Activated naive CD4-positive, alpha-beta T cell treated with Interleukin-2 at 50 U/mL for 16 hours (primary cell): ENCODE results near the gene QSER1.
"Not testable (repeated sequence)": the region's sequence is repeated elsewhere in the genome, so short reads cannot be mapped to it uniquely, and the experiment has no call there.

Experiments
- DNase-seq: peaks from one replicate; pipeline ENCODE4 v3.0.0-alpha.2; 2020

Gene QSER1

GRCh38 chr11:33006010-33006409 lies 113.4 kb downstream of the QSER1 start:
- DNase-seq, result no peak

DNA sequence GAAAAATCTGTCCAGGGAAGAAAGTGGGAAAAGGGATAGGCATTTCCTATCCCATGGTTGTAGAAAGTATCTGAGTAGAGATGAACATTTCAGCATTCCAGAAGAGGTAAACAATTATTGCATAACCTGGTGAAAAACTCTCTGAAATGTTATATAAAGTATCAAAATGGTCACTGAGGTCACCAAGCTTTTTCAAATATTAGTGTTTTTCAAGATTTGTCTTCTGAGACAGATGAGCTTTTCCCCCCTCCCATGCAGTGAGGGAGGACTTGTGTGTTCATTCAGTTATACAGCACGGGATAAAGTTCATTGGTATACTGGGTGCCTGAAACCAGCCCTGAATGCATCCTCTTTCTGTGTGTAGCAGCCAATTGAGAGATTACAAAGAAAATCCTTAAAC lies 121.1 kb downstream of the QSER1 start:
- DNase-seq, result no peak

DNA sequence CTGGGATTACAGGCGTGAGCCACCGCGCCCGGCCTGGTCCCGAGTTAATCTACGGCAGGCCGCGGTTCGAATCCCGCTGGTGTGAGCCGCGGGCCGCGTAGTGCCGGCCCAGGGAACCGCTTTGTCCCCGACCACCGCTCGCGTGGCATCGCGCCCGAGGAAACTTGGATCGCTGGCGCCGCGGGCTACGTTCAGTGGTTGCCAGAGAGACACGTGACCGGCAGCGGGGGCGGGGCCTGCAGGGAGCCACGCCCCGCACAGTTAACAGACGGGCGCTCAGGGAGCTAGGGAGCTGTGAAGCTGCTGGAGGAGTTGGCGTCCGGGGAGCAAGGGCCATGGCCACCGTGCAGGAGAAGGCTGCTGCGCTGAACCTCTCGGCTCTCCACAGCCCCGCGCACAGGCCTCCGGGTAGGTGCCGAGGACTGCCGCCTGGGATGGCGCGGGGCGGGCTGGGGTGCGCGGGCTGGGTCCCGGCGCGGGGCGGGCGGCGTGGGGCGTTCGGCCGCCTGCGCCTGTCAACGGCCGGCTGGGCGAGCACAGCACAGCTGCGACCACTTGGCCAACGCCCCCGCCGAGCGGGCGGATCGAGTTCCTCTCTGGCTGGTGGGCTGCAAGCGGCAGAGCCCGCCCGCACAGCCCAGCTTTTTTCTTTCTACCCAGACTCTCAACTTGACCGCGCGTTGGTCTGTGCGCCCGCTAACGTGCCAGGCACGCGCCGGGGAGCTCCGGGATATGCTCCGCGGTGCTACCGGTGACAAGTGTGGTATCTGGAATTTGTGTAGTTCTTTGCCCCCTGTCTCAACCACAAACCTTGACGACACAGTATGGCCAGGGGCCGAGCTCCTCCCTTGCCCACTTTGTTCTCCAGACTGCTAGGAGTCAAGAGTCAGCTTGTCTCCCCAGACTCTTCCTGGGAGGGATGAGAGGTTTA lies 123.3 kb downstream of the QSER1 start, which contains the start of gene DEPDC7:
Gene DEPDC7, plus strand, starts transcription at position 258 of the 931 bp plus-strand sequence. Its CDS starts 78 bp downstream, at position 336.
- DNase-seq, result peak; percentile 75

GRCh38 chr11:33016654-33017053 lies 124.0 kb downstream of the QSER1 start:
- no peak for DNase-seq

DNA sequence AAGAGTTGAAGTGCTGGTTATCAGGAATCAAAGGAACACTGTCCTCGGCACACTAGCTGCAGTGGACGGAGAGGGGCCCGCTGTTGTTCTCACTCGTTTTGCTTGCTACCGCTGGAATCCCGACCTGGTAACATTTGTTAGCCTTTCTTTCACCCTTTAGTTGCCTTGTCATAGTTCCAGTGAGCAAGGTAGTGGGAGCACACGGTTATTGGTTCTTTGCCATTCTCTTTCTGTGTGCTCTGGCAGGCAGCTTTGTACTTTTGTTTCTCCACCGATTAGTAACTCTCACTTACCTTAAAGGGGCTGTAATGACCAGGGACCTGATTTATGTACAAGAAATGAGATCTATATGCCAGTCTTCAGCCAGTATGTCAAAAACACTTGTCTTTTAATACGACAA lies 124.9 kb downstream of the QSER1 start:
- DNase-seq, result no peak

DNA sequence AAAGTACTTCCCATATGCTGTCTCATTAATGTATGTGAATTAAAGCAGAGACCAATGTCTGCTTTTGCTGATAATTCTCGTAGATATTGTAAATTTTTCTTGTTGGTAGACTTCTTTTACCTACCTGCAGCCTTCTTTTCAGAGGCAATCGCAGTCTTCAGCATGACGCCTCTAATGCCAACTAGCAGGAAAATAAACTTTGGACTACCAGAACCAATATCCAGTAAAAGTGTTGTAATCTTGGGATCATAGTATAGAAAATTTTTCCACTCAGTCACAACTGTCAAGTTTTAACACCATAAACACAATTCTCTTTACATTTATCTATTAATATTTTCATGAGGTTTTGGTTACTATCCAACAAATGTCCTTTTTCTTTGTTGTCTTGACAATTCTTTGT lies 125.4 kb downstream of the QSER1 start:
- no peak for DNase-seq

DNA sequence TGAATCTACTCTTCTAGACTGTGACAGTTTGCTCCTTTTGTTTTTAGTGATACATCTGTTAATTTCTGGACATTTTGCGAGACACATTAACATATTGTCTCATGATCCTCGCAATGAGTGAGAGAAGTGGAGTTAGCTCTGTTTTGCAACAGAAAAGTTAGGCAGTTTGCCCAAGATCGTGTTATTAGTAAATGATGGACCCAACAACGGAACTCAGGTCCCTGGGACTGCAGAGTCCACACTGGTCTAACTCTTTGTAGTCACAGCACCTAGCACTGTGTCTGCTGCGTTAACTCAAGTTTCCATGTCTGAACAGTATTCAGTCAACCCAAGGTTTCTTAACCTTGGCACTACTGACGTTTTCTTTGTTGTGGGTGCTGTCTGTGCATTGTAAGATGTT lies 126.2 kb downstream of the QSER1 start:
- DNase-seq, result no peak

DNA sequence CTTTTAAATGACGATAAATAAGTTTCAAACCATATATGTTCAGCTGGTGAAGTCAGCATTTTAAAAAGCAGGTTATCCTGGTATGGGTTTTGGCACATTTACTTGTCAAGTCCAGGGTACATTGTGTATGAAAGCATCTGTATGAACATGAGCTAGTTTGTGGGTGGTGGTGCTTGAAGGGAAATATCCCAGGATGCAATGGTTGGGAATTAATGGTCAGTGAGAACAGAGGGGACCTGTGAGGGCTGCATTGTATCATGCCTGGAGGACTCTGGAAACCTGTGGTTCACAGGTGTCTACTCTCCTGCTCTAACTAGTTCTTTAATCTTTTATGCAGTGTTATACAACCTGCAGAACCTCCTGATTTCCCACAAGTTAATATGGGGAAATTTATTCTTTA lies 128.9 kb downstream of the QSER1 start:
- no peak for DNase-seq

DNA sequence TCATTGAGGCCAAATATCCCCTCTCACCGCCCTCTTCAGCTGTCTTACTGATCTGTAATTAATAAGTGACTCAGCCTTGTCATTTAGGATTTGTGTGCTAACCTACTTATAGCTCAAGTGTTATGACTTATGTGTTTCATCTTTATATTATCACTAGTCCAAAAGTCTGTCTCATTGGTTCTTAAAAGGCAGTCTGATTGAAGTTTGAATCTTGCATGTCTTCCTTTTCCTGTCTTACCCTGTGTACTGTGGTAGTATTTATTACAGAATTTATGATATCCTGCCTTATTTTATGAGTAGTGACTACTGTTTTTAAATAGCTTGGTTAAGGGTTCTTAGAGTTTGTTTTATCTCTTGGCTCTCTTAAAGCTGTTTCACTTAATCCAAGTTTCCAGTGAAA lies 129.3 kb downstream of the QSER1 start:
- DNase-seq, result no peak

DNA sequence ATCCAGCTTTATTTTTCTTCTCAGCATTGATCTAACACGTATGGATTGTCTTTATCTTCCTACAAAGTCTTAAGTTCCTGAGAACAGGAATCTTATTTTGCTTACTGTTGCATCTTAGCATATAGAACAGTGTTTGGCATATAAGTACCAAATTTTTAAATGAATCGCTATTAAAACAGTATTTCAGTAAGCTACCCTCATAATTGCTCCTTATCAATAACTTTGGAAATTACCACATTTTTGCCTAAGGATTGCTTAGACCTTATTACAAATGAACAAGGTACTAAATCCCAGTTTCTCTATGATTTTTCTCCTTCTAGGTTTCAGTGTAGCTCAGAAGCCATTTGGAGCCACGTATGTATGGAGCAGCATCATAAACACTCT lies 132.7 kb downstream of the QSER1 start:
- no peak for DNase-seq

GRCh38 chr11:33027233-33027632 lies 134.6 kb downstream of the QSER1 start:
- no peak for DNase-seq

DNA sequence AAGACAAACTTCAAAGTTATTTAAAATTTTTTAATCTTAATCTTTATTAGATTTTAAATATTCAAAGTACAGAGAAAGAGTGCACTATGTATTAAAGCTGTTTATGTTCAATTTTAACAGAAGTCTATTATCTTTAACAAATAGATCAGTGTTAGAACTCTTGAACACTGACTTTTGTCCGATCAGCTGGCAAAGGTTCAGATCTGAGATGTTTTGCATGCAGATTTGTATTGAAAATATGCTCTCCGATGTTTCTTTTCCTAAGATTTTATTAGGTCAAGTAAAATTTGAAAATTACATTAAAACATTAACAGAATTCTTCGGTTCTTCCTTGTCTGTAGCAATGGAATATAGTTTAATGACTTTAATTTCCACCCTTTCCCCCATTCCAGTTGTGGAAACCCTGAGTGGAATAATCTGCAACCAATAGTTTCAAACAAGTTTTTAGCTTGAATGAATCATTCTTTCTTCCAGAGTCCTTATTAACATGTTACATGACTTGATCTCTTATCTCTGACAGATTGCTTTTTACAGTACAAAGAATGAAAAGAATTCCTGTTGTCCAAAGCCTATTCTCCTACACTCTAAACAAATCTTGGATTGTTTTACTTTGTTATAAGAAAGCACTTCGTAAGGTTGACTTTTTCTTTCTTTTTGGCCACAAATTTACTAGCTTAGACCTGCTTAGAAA lies 135.4 kb downstream of the QSER1 start:
- DNase-seq, result no peak

- DNase-seq, result no peak
These were observed 135.9 kb downstream of the QSER1 start for GRCh38 chr11:33028537-33028914.

DNA sequence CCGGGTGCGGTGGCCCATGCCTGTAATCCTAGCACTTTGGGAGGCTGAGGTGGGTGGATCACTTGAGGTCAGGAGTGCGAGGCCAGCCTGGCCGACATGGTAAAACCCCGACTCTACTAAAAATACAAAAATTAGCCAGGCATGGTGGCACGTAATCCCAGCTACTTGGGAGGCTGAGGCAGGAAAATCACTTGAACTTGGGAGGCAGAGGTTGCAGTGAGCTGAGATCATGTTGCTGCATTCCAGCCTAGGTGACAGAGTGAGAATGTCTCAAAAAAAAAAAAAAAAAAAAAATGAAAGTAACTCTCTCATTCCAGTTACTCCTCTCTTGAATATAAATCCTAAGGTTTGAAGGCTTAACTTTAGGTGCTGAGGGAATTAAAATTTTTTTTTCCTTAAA lies 136.6 kb downstream of the QSER1 start:
- DNase-seq, result not testable (repeated sequence)
